ENCODE measurements around the gene ARID4B. TPM values are rescaled to one million over a fixed set of nuclear protein-coding genes. Genes with fewer than 3 reads are reported as not detected.
"Not testable (repeated sequence)": the region's sequence is repeated elsewhere in the genome, so short reads cannot be mapped to it uniquely, and the experiment has no call there.

The ARID4B gene
- polyA plus RNA-seq, 1 experiment = 3.1 TPM

GRCh38 chr1:235275223-235275622, 52.8 kb downstream of the ARID4B start:
- Histone ChIP-seq H3K36me3 (ENCODE audit: control insufficient read depth, insufficient read depth, low read length) (no peaks in the 10 kb centered on the region), H3K27me3 (ENCODE audit: control insufficient read depth, insufficient read depth, low read length) (no peaks in the 10 kb centered on the region), H3K4me3 (ENCODE audit: low read depth, low read length) (no peak overlapping the region)
- ChIA-PET POLR2A (no interaction called here), CTCF (interaction anchor here (0.5 to 0.8 kb wide), 2 partner anchors 25 to 140 kb away, joined by 3 read pairs; no protein-coding TSS in a partner anchor)
- DNase-seq (ENCODE audit: low read depth) = no peak
- TF ChIP-seq CTCF (IDR thresholded peaks at IDR 0.05; ENCODE audit: insufficient read depth, low read depth, low read length) = no peak

GRCh38 chr1:235272851-235273250, 55.1 kb downstream of the ARID4B start:
- Histone ChIP-seq H3K36me3 (ENCODE audit: control insufficient read depth, insufficient read depth, low read length) (no peaks in the 10 kb centered on the region), H3K4me3 (ENCODE audit: low read depth, low read length) (no peak overlapping the region), H3K27me3 (ENCODE audit: control insufficient read depth, insufficient read depth, low read length) (no peaks in the 10 kb centered on the region)
- no peak for DNase-seq (ENCODE audit: low read depth)
- ChIA-PET POLR2A (no interaction called here), CTCF (interaction anchor here (1.3 kb wide), 1 partner anchor 56 kb away, joined by 4 read pairs; no protein-coding TSS in a partner anchor)
- TF ChIP-seq CTCF (IDR thresholded peaks at IDR 0.05; ENCODE audit: insufficient read depth, low read depth, low read length) = no peak

- ChIA-PET POLR2A (no interaction called here), CTCF (interaction anchor here (1.0 kb wide), 2 partner anchors 9 kb away, joined by 3 to 4 read pairs; no protein-coding TSS in a partner anchor)
- peak; percentile 20; the same call in 1 of the 2 replicates for TF ChIP-seq CTCF (IDR thresholded peaks at IDR 0.05; ENCODE audit: insufficient read depth, low read depth, low read length)
- Histone ChIP-seq H3K36me3 (ENCODE audit: control insufficient read depth, insufficient read depth, low read length) (no peaks in the 10 kb centered on the region), H3K4me3 (ENCODE audit: low read depth, low read length) (no peak overlapping the region), H3K27me3 (ENCODE audit: control insufficient read depth, insufficient read depth, low read length) (no peaks in the 10 kb centered on the region)
- no peak for DNase-seq (ENCODE audit: low read depth)
Observed at GRCh38 chr1:235270625-235271024, 57.4 kb downstream of the ARID4B start.

GRCh38 chr1:235269990-235270389, 58.0 kb downstream of the ARID4B start:
- H3K4me3 ChIP-seq (ENCODE audit: low read depth, low read length); H3K27me3 ChIP-seq (ENCODE audit: control insufficient read depth, insufficient read depth, low read length); DNase-seq (ENCODE audit: low read depth); H3K36me3 ChIP-seq (ENCODE audit: control insufficient read depth, insufficient read depth, low read length); POLR2A ChIA-PET: not testable (repeated sequence)
- CTCF ChIA-PET = interaction anchor here (1.0 kb wide), 2 partner anchors 9 to 10 kb away, joined by 3 to 4 read pairs; no protein-coding TSS in a partner anchor

- no peak for DNase-seq (ENCODE audit: low read depth)
- Histone ChIP-seq H3K36me3 (ENCODE audit: control insufficient read depth, insufficient read depth, low read length) (no peaks in the 10 kb centered on the region), H3K27me3 (ENCODE audit: control insufficient read depth, insufficient read depth, low read length) (no peaks in the 10 kb centered on the region), H3K4me3 (ENCODE audit: low read depth, low read length) (no peak overlapping the region)
- CTCF ChIA-PET = no interaction called here
- POLR2A ChIA-PET = no interaction called here
- no peak for TF ChIP-seq CTCF (IDR thresholded peaks at IDR 0.05; ENCODE audit: insufficient read depth, low read depth, low read length)
Observed at GRCh38 chr1:235268379-235269125, 59.4 kb downstream of the ARID4B start.

Data from BJ (cell line).